Neuronal stem cell (in vitro differentiated cells): ENCODE results near the gene RAPGEF6.

Source experiments
- DNase-seq: peaks from one replicate; pipeline ENCODE4 v3.0.0-alpha.2; 2013; ENCODE audit warnings: low spot score
- H2AFZ ChIP-seq: one replicate; pipeline ENCODE4 v1.6.1; 2013; ENCODE audit warnings: mild to moderate bottlenecking, low read length, inconsistent platforms
- H2AK5ac ChIP-seq: 2 replicates; pipeline ENCODE4 v1.6.1; 2013; ENCODE audit warnings: low read depth, mild to moderate bottlenecking, inconsistent platforms, low read length, moderate library complexity, mixed read lengths
- H2BK120ac ChIP-seq: 2 replicates; pipeline ENCODE4 v1.6.1; 2013; ENCODE audit warnings: low read depth, mild to moderate bottlenecking, inconsistent platforms, low read length, moderate library complexity, mixed read lengths
- H2BK12ac ChIP-seq: one replicate; pipeline ENCODE4 v1.6.1; 2013; ENCODE audit warnings: low read length, inconsistent platforms
- H2BK15ac ChIP-seq: 2 replicates; pipeline ENCODE4 v1.6.1; 2013; ENCODE audit warnings: mild to moderate bottlenecking, low read length, inconsistent platforms, mixed read lengths
- H2BK5ac ChIP-seq: one replicate; pipeline ENCODE4 v1.6.1; 2013; ENCODE audit warnings: inconsistent platforms, mild to moderate bottlenecking, low read length, moderate library complexity
- H3K14ac ChIP-seq: one replicate; pipeline ENCODE4 v1.6.1; 2013; ENCODE audit warnings: low read length, inconsistent platforms
- H3K18ac ChIP-seq: 2 replicates; pipeline ENCODE4 v1.6.1; 2013; ENCODE audit warnings: low read length, inconsistent platforms
- H3K23ac ChIP-seq: 2 replicates; pipeline ENCODE4 v1.6.1; 2013; ENCODE audit warnings: low read depth, mild to moderate bottlenecking, mixed read lengths, low read length, inconsistent platforms; ENCODE audit not compliant: poor library complexity
- H3K27ac ChIP-seq: replicated peaks from 3 replicates; pipeline ENCODE4 v1.5.1; 2013; ENCODE audit warnings: low read length, inconsistent platforms
- H3K27me3 ChIP-seq, 3 experiments: 2 replicates each; pipeline ENCODE4 v1.6.1; 2013; ENCODE audit warnings: low read length in 3 of 3, mild to moderate bottlenecking in 2 of 3, inconsistent platforms in 1 of 3, low read depth in 1 of 3, mixed read lengths in 1 of 3, moderate library complexity in 1 of 3; ENCODE audit not compliant: control insufficient read depth in 3 of 3, insufficient read depth in 3 of 3
- H3K36me3 ChIP-seq, 2 donors: replicated peaks in 1 of 2; 2 replicates each; pipeline ENCODE4 v1.6.1; 2013; ENCODE audit warnings: low read length in 2 of 2; ENCODE audit not compliant: control insufficient read depth in 2 of 2, insufficient read depth in 2 of 2
- H3K4ac ChIP-seq: 2 replicates; pipeline ENCODE4 v1.6.1; 2013; ENCODE audit warnings: inconsistent platforms, mild to moderate bottlenecking, low read length, moderate library complexity
- H3K4me1 ChIP-seq, 2 donors: 1 replicate in 1 of 2; 2 replicates in 1 of 2; pipeline ENCODE4 v1.6.1; 2013; ENCODE audit warnings: low read length in 2 of 2, low read depth in 1 of 2; ENCODE audit not compliant: control insufficient read depth in 2 of 2, insufficient read depth in 1 of 2
- H3K4me2 ChIP-seq: one replicate; pipeline ENCODE4 v1.6.1; 2013; ENCODE audit warnings: mild to moderate bottlenecking, low read length, inconsistent platforms; ENCODE audit not compliant: insufficient read depth, poor library complexity, severe bottlenecking
- H3K4me3 ChIP-seq, 2 donors: 2 replicates each; pipeline ENCODE4 v1.5.1; 2013; ENCODE audit warnings: low read length in 2 of 2, mild to moderate bottlenecking in 2 of 2, inconsistent platforms in 1 of 2, moderate library complexity in 1 of 2
- H3K79me1 ChIP-seq: one replicate; pipeline ENCODE4 v1.6.1; 2013; ENCODE audit warnings: low read depth, mild to moderate bottlenecking, inconsistent platforms, low read length, moderate library complexity
- H3K9ac ChIP-seq: one replicate; pipeline ENCODE4 v1.6.1; 2013; ENCODE audit warnings: mild to moderate bottlenecking, low read depth, low read length, inconsistent platforms; ENCODE audit not compliant: poor library complexity
- H3K9me3 ChIP-seq, 2 donors: replicated peaks in 1 of 2; 2 replicates each; pipeline versions ENCODE3 to v1.6.1; 2013; ENCODE audit warnings: low read length in 2 of 2, mild to moderate bottlenecking in 2 of 2, inconsistent platforms in 1 of 2, low read depth in 1 of 2, mixed read lengths in 1 of 2, moderate library complexity in 1 of 2; ENCODE audit not compliant: control insufficient read depth in 2 of 2, insufficient read depth in 1 of 2
- H4K8ac ChIP-seq: one replicate; pipeline ENCODE4 v1.6.1; 2013; ENCODE audit warnings: low read depth, mild to moderate bottlenecking, inconsistent platforms, low read length, moderate library complexity
- H4K91ac ChIP-seq: one replicate; pipeline ENCODE4 v1.6.1; 2013; ENCODE audit warnings: low read length, low read depth, mild to moderate bottlenecking, inconsistent platforms; ENCODE audit not compliant: poor library complexity
- WGBS, 2 donors: extraction: QIAGEN DNeasy Blood & Tissue Kit; methylation state at CpG; one replicate each; pipeline ENCODE4 v1.1.7; 2013; ENCODE audit warnings: missing lambda C conversion rate in 2 of 2, mixed read lengths in 1 of 2; ENCODE audit not compliant: insufficient read length in 2 of 2, insufficient replicate concordance in 1 of 2; ENCODE audit errors: extremely low coverage in 2 of 2; 5-methylcytosine and 5-hydroxymethylcytosine counted together

Gene RAPGEF6

DNA sequence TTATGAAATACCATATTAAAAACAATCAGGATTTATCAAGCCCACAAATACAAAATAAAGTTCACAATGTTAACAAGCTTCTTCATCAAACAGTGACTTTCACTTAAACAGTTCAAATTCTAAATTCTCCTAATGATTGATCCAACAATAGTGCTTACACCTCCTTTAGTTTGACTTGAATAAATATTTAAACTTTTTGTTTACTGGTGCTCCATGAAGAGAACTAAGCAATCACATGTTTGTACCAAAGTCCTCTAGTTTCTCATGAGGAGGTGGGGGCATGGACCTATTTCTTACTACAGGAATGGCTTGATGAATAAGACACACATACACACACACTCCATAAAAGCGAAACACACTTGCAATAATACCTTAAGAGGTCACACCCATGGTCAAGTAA lies 95.8 kb downstream of the RAPGEF6 start:
- H2BK5ac ChIP-seq: no peak overlapping the region
- H3K18ac ChIP-seq: no peak overlapping the region
- H3K23ac ChIP-seq: no peak overlapping the region
- H3K9me3 ChIP-seq: no peaks in the 10 kb centered on the region
- H3K27me3 ChIP-seq: no peaks in the 10 kb centered on the region
- H3K4me1 ChIP-seq: peaks cover 0 to 5% of the 10 kb centered on the region in 2 donors
- no peak overlapping the region for H3K27ac ChIP-seq
- H3K4ac ChIP-seq: no peak overlapping the region
- no peak overlapping the region for H3K4me3 ChIP-seq
- no peak overlapping the region for H2AK5ac ChIP-seq
- H2BK15ac ChIP-seq: no peak overlapping the region
- no peak overlapping the region for H3K14ac ChIP-seq
- H3K79me1 ChIP-seq: no peaks in the 10 kb centered on the region
- peaks cover 0 to 8% of the 10 kb centered on the region in 2 donors for H3K36me3 ChIP-seq
- DNase-seq: no peak
- H4K8ac ChIP-seq: no peak overlapping the region
- H2BK12ac ChIP-seq: no peak overlapping the region
- no peak overlapping the region for H3K4me2 ChIP-seq
- no peak overlapping the region for H4K91ac ChIP-seq
- no peak overlapping the region for H3K9ac ChIP-seq
- WGBS, 2 donors: no CpG with 5 or more reads among the region's 1 CpG
- no peak overlapping the region for H2BK120ac ChIP-seq
- no peak overlapping the region for H2AFZ ChIP-seq

DNA sequence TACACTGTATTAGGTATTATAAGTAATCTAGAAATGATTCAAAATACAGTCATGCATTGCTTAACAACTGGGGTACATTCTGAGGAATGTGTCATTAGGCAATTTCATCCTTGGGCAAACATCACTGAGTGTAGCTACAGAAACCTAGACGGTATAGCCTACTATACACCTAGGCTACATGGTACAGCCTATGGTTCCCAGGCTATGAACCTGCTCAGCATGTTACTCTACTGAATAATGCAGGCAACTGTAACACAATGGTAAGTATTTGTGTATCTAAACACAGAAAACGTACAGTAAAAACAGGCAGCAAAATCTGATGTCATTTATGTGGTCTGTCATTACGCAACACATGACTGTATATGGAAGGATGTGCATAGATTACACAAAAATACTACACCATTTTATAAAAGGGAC lies 96.8 kb downstream of the RAPGEF6 start:
- Histone ChIP-seq H3K18ac (no peak overlapping the region), H3K14ac (no peak overlapping the region), H4K8ac (no peak overlapping the region), H2BK120ac (no peak overlapping the region), H3K9me3 (no peaks in the 10 kb centered on the region), H3K4ac (no peak overlapping the region), H3K27ac (no peak overlapping the region), H2BK5ac (no peak overlapping the region), H2AK5ac (no peak overlapping the region), H2BK12ac (no peak overlapping the region), H3K27me3 (no peaks in the 10 kb centered on the region), H3K23ac (no peak overlapping the region), H3K4me2 (no peak overlapping the region), H2AFZ (no peak overlapping the region), H3K4me1 (peaks cover 0 to 5% of the 10 kb centered on the region in 2 donors), H3K79me1 (no peaks in the 10 kb centered on the region), H3K9ac (no peak overlapping the region), H2BK15ac (no peak overlapping the region), H3K36me3 (peaks cover 0 to 8% of the 10 kb centered on the region in 2 donors), H4K91ac (no peak overlapping the region), H3K4me3 (no peak overlapping the region)
- DNase-seq: no peak
- WGBS, 2 donors: no CpG with 5 or more reads among the region's 3 CpGs

DNA sequence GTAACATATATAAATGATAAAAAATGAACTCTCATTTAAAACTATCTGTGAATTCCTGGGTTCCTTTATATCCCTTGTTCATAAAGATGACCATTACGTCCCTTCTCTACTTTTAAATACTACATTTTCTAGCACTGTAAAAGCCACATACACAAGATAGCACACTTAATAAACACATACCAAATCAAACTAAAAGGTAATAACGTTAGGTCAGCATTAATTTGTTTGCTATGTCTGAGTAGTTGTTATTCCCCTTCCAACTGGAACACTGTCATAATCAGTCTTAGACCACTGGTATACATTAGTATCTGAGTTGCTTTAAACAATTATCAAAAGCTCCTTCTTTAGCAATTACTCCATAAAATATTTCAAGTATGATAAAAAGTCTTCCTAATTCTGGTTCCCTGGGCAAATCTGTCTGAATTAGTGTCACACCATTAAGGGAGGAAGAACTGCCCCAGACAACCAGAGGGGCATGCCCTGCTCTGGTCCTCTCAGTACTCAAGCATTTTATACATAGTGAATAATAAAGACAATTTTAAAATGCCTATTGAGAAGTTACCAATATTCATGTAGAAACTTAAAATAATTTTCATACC lies 98.1 kb downstream of the RAPGEF6 start:
- WGBS, 2 donors: no CpG with 5 or more reads among the region's 2 CpGs
- DNase-seq: no peak
- H3K14ac ChIP-seq: no peak overlapping the region
- H2BK120ac ChIP-seq: no peak overlapping the region
- no peak overlapping the region for H3K23ac ChIP-seq
- no peak overlapping the region for H2BK12ac ChIP-seq
- H2BK5ac ChIP-seq: no peak overlapping the region
- H3K79me1 ChIP-seq: no peaks in the 10 kb centered on the region
- H3K9me3 ChIP-seq: no peaks in the 10 kb centered on the region
- no peak overlapping the region for H4K91ac ChIP-seq
- H3K27ac ChIP-seq: no peak overlapping the region
- H3K9ac ChIP-seq: no peak overlapping the region
- no peaks in the 10 kb centered on the region for H3K27me3 ChIP-seq
- H2AK5ac ChIP-seq: no peak overlapping the region
- H2AFZ ChIP-seq: no peak overlapping the region
- no peak overlapping the region for H3K4me2 ChIP-seq
- H4K8ac ChIP-seq: no peak overlapping the region
- no peak overlapping the region for H2BK15ac ChIP-seq
- peaks cover 0 to 5% of the 10 kb centered on the region in 2 donors for H3K4me1 ChIP-seq
- peaks cover 0 to 8% of the 10 kb centered on the region in 2 donors for H3K36me3 ChIP-seq
- H3K4ac ChIP-seq: no peak overlapping the region
- no peak overlapping the region for H3K4me3 ChIP-seq
- H3K18ac ChIP-seq: no peak overlapping the region

DNA sequence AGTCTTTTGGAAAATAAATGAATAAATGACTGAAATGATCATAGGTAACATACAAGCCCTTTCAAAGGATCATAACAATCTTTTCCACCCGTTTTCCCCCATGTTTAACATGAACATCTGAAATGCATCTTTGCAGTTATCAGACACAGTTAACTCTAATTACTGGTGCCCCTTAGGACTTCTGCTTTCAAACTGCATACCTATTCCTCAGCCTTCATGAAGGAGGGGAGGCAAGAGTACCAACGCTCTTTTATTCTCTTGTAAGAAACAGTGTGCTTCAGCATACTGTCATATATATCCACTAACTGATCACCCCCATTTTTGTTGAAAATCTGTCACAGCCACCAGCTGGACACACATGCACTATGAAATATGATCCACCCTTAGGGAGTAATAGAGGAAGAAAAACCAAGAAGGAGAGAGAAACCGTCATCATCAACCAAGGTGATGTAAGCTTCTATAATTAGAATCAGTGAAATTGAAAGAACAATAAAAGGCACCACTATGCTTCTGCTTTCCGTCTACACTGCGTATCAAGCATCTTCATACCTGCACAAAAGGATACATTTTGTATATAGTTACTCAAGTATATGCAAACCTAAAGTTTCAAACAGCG lies 98.7 kb downstream of the RAPGEF6 start:
- Histone ChIP-seq H2BK5ac (no peak overlapping the region), H3K9me3 (no peaks in the 10 kb centered on the region), H3K4me2 (no peak overlapping the region), H3K23ac (no peak overlapping the region), H3K9ac (no peak overlapping the region), H3K4me1 (peaks cover 0 to 4% of the 10 kb centered on the region in 2 donors), H4K8ac (no peak overlapping the region), H3K36me3 (peaks cover 0 to 8% of the 10 kb centered on the region in 2 donors), H3K4me3 (no peak overlapping the region), H3K4ac (no peak overlapping the region), H3K79me1 (no peaks in the 10 kb centered on the region), H3K27me3 (no peaks in the 10 kb centered on the region), H2AK5ac (no peak overlapping the region), H2BK120ac (no peak overlapping the region), H3K27ac (no peak overlapping the region), H4K91ac (no peak overlapping the region), H2AFZ (no peak overlapping the region), H3K18ac (no peak overlapping the region), H2BK15ac (no peak overlapping the region), H3K14ac (no peak overlapping the region), H2BK12ac (no peak overlapping the region)
- DNase-seq: no peak
- WGBS, 2 donors: no CpG with 5 or more reads among the region's 6 CpGs
